H1 (cell line): ENCODE measurements around the gene SNRNP70.

Experiments
- BACH1 ChIP-seq: IDR thresholded peaks from 2 replicates; pipeline ENCODE4 v1.6.1; 2012; ENCODE audit warnings: low read length, improper control_type of control experiment
- BCL11A ChIP-seq, 2 experiments: IDR thresholded peaks; one replicate each; pipeline ENCODE4 v1.6.1; 2011; ENCODE audit warnings: low read depth in 2 of 2, low read length in 2 of 2, mild to moderate bottlenecking in 2 of 2
- BRCA1 ChIP-seq: IDR thresholded peaks from 2 replicates; pipeline ENCODE4 v1.6.1; 2012; ENCODE audit warnings: low read depth, low read length, improper control_type of control experiment
- CEBPB ChIP-seq: IDR thresholded peaks from 2 replicates; pipeline ENCODE4 v1.6.1; 2012; ENCODE audit warnings: low read depth, low read length
- CTCF ChIP-seq, 3 experiments: IDR thresholded peaks; 1 replicate in 2 of 3; 2 replicates in 1 of 3; pipeline versions ENCODE4 v1.5.1 to v1.6.1; 2011; ENCODE audit warnings: low read length in 3 of 3, mild to moderate bottlenecking in 3 of 3, inconsistent platforms in 2 of 3, low read depth in 1 of 3, moderate library complexity in 1 of 3; ENCODE audit not compliant: insufficient read depth in 1 of 3; ENCODE audit errors: control extremely low read depth in 1 of 3
- GABPA ChIP-seq: IDR thresholded peaks from 2 replicates; pipeline ENCODE4 v1.6.1; 2011; ENCODE audit warnings: mild to moderate bottlenecking, low read length, moderate library complexity, borderline replicate concordance; ENCODE audit not compliant: insufficient read depth
- POLR2A ChIP-seq, 2 experiments: IDR thresholded peaks; 1 replicate in 1 of 2; 2 replicates in 1 of 2; pipeline ENCODE4 v1.6.1; 2011; ENCODE audit warnings: low read depth in 2 of 2, low read length in 2 of 2, mild to moderate bottlenecking in 2 of 2; ENCODE audit errors: control extremely low read depth in 1 of 2
- RAD21 ChIP-seq, 2 experiments: IDR thresholded peaks in 1 of 2; conservative IDR thresholded peaks in 1 of 2; 2 replicates each; pipeline ENCODE4 v1.6.1; 2011; ENCODE audit warnings: low read depth in 2 of 2, low read length in 2 of 2, improper control_type of control experiment in 1 of 2, inconsistent platforms in 1 of 2, mild to moderate bottlenecking in 1 of 2, moderate library complexity in 1 of 2
- SRF ChIP-seq: IDR thresholded peaks from 2 replicates; pipeline ENCODE4 v1.6.1; 2011; ENCODE audit warnings: mild to moderate bottlenecking, low read depth, low read length, moderate library complexity
- TBP ChIP-seq: IDR thresholded peaks from 2 replicates; pipeline ENCODE4 v1.6.1; 2011; ENCODE audit warnings: low read depth, low read length, improper control_type of control experiment
- ZNF274 ChIP-seq: IDR thresholded peaks from 2 replicates; pipeline ENCODE4 v1.7.0; 2012; ENCODE audit warnings: low read length, borderline replicate concordance; ENCODE audit errors: extremely low read depth

GRCh38 chr19:49070416-49070815 is 14.8 kb upstream of the SNRNP70 start:
- TF ChIP-seq CEBPB (no peak), POLR2A (IDR thresholded peaks at IDR 0.05; ENCODE audit: control extremely low read depth in 1 of 2, low read depth in 2 of 2, low read length in 2 of 2) (no peak), SRF (no peak), CTCF (IDR thresholded peaks at IDR 0.05; ENCODE audit: control extremely low read depth in 1 of 3, insufficient read depth in 1 of 3, low read depth in 1 of 3, low read length in 3 of 3) (no peak), RAD21 (IDR thresholded peaks at IDR 0.05 in 1 of 2, conservative IDR thresholded peaks at IDR 0.05 in 1 of 2; ENCODE audit: low read depth in 2 of 2, low read length in 2 of 2) (no peak), BRCA1 (no peak), BACH1 (no peak), ZNF274 (no peak), BCL11A (IDR thresholded peaks at IDR 0.05; ENCODE audit: low read depth in 2 of 2, low read length in 2 of 2) (no peak), TBP (no peak), GABPA (no peak)
